Measurements from ENCODE around the gene GOSR2.
"Not testable (repeated sequence)": the region's sequence is repeated elsewhere in the genome, so short reads cannot be mapped to it uniquely, and the experiment has no call there.

GOSR2 gene

GRCh38 chr17:46894476-46895151, 28.3 kb upstream of the GOSR2 start:
- DNase-seq, result no peak

- no peak for DNase-seq
These were observed 27.8 kb upstream of the GOSR2 start for GRCh38 chr17:46895171-46895570.

- no peak for DNase-seq
These were observed 26.0 kb upstream of the GOSR2 start for GRCh38 chr17:46896991-46897390.

- no peak for DNase-seq
These were observed 24.6 kb upstream of the GOSR2 start for GRCh38 chr17:46898364-46898763.

- no peak for DNase-seq
These were observed 24.1 kb upstream of the GOSR2 start for GRCh38 chr17:46898860-46899259.

- DNase-seq, result no peak
These were observed 21.7 kb upstream of the GOSR2 start for GRCh38 chr17:46901291-46901690.

GRCh38 chr17:46903762-46904672, 18.9 kb upstream of the GOSR2 start:
- no peak for DNase-seq

GRCh38 chr17:46908068-46908737, 14.8 kb upstream of the GOSR2 start:
- DNase-seq, result no peak

GRCh38 chr17:46910179-46910927, 12.6 kb upstream of the GOSR2 start:
- peak; percentile 86 for DNase-seq

- no peak for DNase-seq
These were observed 11.6 kb upstream of the GOSR2 start for GRCh38 chr17:46911311-46911710.

- no peak for DNase-seq
These were observed 7.4 kb upstream of the GOSR2 start for GRCh38 chr17:46915596-46915995.

- no peak for DNase-seq
These were observed 6.7 kb upstream of the GOSR2 start for GRCh38 chr17:46916211-46916610.

GRCh38 chr17:46916623-46917022, 6.3 kb upstream of the GOSR2 start:
- no peak for DNase-seq

- DNase-seq, result no peak
These were observed 5.9 kb upstream of the GOSR2 start for GRCh38 chr17:46917041-46917440.

- DNase-seq, result no peak
These were observed 5.4 kb upstream of the GOSR2 start for GRCh38 chr17:46917516-46917915.

GRCh38 chr17:46921962-46922361, 998 bp upstream of the GOSR2 start:
- DNase-seq, result not testable (repeated sequence)

- no peak for DNase-seq
These were observed 515 bp upstream of the GOSR2 start for GRCh38 chr17:46922487-46922803.

- no peak for DNase-seq
These were observed 2.4 kb downstream of the GOSR2 start for GRCh38 chr17:46925185-46925868.

- no peak for DNase-seq
These were observed 5.7 kb downstream of the GOSR2 start for GRCh38 chr17:46928467-46929261.

- DNase-seq, result no peak
These were observed 6.5 kb downstream of the GOSR2 start for GRCh38 chr17:46929413-46929812.

GRCh38 chr17:46930051-46930450, 7.1 kb downstream of the GOSR2 start:
- DNase-seq, result no peak

- no peak for DNase-seq
These were observed 8.6 kb downstream of the GOSR2 start for GRCh38 chr17:46931596-46931995.
